Middle frontal gyrus (tissue), 1 donor: ENCODE results near the gene PRKAR1B.

Experiments
- DNase-seq: peaks from one replicate; pipeline ENCODE4 v3.0.0-alpha.2; 2015; ENCODE audit warnings: low spot score; ENCODE audit errors: extremely low spot score

Gene PRKAR1B

DNA sequence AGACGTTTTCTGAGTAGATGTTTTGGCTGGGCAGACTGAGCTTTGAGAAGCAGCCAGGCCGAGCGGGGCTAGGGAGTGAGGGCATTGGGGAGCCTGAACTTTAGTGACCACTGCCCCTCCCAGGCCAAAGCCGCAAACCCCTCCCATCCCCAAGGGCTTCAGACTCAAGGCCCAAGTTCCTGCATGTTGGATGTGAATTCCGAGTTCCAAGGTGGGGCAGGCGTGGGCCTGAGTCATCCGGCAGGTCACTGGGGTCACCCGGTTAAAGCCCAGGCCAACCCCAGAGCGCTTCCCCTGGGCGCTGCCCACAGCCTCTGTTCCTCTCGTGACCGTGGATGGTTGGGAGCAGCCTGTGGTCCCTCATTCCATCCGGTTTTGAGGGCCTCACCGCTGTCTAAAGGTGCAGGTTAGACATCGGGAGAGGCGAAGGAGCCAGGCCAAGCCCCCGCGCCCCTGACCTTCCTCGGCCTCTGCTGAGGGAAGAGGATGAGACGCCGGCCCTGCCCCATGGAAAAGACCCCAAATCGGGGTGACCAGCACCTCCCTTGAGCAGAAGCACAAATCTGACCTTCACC lies 200.5 kb downstream of the PRKAR1B start:
- DNase-seq = no peak

DNA sequence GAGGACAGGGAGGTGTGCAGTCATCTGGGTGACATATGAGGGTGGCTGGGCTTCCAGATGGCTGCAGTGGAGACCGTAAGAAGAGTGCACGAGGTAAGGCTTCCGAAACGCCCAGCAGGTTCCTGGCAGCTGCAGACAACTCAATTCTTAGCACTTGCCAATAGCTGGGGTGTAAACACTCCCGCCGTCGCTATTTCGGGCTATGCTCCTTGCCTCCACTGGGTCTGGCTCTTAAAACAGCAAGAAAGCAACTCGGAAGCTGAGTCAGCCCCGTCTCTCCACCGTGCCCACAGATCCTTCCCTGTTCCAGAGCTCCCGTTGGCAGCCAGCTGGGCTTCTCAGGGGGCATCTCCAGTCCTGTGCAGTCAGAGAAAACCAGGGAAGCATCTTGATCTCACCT lies 201.3 kb downstream of the PRKAR1B start:
- no peak for DNase-seq

DNA sequence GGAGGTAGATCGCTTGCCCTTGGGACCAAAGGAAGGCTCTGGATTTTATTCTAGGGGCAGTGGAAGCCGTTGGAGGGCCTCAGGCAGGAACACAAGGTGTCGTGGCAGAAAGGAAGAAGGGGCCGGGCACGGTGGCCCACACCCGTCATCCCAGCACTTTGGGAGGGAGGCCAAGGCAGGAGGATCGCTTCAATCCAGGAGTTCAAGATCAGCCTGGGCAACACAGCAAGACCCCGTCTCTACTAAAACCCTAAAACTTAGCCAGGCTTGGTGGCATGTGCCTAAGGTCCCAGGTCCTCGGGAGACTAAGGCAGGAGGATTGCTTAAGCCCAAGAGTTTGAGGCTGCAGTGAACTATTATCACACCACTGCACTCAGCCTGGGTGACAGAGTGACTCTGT lies 202.3 kb downstream of the PRKAR1B start:
- no peak for DNase-seq

DNA sequence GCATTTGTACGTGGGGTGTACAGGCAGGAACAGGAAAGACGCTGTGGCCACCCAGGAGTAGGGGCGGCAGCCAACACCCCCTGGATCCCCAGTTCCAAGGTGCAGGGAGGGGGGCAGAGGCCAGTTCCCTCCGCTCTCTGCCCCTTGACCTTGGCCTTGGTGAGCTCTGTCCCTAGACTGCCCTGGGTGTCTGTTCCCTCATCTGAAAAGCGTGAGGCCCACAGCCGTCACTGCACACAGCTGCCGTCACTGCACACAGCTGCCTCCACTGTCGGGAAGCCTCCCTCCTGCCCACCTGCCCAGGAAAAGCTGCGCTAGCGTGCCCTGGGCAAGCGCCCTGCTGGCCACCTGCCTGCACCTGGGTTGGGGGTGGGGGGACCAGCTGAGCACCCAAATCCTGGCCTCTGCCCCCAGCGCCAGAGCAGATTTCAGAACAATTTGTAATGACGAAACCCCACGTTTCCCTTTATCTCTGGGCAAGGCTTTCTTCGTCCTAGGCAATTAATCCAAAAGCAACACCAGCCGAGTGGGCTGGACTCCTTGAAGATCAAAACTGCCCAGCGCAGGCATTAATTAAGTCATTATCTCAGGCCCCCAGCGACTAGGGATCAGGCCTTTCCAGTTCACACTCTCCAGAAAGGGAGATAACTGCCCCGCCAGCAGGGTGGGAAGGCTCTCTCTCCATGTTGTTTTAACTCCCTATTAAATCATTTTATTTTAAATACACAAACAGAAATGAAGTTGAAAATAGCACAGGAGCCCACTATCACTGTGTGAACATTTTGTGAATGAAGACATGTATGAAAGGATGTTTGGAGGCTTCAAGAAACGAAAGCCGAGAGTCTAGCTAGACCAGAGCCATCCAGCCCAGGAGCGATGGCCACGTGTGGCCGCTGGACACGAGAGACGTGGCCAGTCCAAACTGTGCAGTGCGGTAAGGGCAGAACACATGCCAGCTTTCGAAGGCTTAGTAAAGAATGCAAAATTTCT lies 203.4 kb downstream of the PRKAR1B start:
- no peak for DNase-seq

DNA sequence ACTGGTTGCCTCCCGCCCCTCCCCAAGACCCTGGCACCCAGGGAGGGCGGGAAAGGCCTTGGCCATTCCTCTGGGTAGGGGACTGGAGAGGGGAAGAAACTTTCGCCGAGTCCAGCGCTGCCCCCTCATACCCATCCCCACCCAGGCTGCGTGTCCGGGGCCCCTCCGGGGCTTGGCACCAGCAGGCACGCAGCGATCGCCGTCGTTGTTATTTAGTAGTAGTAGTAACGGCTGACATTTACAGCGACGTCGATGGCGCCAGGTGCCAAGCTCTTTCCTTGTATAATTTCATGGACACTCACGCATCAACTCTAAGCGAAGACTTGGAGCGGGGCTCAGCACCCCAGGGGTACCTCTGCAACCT lies 204.1 kb downstream of the PRKAR1B start:
- no peak for DNase-seq

DNA sequence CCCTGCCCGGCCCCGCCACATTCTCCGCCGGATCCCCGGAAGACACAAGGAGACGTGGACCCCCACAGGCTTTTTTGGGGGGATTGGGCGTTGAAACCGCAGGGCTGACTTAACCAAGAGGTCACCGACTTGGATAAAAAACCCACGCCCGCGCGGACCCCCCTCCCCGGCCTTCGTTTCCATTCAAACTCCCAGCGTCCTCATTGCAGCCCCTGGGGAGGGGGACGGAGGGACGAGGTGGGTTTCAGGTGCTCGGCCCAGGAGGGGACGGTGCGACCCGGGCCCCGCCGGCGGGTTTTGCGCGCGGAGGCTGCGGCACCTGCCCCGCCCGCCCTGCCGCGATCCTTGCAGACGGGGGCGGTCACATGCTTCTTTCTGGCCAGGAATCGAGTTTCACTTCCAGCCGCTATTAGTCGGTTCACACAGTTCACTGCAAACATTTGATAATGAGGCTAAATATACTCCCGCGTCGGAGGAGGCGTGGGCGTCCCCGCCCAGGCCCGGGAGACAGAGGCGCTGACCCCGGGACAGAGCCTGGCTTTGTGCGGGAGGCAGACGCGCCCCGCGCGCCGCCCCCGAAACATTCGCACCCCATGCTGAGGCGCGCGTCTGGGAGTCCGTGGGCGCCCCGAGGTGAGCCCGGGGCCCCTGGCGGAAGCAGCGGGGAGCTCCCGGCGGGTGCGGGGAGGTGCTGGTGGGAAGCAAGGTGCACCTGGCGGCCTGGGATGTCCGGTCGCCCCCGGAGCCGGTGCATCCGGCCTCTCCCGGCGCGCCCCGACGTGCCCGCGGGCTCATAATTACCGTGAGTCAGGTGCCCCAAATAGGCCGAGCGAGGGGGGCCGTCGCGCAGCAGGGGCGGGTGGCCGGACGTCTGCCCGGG lies 204.8 kb downstream of the PRKAR1B start:
- no peak for DNase-seq

DNA sequence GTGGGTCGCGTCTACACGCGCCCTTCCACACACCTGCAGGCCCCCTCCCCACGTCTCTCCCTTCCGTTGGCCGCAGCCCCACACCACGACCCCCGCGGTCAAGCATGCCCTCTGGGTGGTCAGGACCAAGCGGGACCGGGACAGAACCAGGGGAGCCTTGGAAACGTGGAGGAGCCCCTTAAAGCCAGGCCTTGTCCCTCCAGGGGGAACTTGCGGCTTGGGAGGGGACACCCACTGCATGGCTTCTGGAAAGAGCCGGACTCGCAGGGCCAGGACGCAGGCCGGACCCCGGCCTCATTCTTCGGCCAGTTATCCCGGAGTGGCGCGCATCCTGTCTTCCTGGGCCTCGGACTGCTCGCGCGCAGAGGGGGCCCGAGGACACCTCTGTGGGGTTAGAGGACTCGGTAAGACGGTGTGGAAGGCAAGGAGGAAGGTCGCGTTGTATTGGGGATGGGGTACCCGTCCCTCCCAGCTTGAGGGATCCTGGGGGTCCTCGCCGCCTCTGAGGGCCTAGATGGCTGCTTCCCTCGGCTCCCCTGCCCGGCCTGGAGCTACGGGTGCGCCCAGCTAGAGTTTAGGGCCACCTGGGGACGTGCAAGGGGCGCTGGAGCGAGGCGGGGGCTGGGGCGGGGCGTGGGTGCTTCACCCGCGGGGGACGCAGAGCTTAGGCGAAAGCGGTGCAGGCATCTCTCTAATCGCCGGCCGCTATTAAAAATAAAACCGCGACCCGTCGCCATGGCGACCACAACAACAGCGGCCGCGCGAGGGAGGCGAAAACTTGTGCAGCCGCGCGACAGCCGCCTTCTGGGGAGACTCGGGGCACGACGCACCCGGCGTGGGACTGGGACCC lies 205.6 kb downstream of the PRKAR1B start:
- no peak for DNase-seq

DNA sequence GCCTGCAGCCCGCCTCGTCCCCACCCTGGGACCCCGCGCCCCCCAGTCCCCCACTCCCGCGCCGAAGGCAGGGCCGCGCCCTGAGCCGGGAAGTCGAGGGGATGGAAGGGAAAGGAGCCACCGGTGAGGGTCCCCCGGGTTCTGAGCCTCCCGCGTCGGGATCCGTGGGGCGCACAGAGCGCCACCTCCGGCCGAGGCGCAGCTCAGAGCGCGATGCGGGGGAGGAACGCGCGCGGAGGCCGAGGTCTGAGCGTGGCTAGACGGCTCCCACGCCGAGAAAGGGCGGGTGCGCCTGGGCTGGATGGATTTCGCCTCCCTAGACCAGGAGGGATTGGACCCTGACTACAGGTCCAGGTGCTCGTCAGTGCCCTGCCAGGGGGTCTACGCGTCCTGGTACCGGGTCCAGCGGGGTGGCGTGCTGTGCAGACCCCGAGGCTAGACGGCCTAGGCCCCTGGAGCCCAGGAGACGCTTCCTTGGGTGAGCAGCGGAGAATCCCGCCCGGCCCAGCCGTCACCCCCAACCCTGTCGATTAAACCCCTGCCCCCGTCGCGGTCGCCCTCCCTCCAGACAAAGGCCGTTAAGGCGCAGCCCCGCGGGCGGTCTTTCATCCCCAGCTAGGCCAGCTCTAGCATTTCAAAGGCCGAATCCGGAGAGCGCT lies 206.4 kb downstream of the PRKAR1B start:
- DNase-seq = no peak

DNA sequence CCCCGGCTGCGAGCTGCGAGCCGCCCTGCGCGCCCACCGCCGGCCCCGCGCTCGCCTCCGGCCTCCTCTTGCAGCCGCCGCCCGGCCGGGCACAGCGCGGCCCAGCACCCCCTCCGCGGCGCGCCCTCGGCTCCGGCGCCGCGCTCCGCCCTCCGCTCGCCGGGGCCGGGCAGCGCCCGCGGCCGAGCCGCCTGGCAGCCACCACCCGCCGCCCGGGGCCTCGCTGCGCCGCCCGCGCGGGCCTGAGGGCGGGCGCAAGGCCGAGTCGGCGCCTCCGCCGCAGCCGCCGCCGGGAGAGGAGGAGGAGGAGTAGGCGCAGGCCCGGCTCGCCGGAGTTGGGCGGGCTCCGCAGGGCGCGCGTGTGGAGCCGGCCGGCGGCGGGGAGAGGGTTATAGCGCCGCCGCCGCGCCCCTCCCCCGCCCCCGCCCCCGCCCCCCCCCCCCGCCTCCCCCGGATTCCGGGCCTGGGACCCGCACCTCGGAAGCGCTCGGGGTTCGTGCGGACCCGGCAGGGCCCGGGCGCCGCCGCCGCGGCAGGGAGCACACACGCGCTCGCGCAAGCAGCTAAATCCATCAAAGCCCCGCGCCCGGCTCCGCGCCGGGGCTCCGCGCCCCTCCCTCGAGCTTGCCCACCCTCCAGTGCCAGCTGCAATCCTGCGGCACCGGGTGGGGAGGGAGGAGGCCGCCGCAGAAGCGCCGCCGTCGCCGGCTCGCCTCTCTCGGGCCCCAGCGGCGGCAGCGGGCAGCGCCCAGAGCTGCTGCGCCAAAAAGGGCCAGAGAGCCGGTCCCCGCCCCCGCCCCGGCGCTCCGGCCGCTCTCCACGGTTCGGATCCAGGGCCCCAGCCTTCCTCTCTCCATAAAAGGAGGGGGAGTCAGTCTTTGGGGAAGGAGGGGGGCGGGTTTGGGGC lies 207.3 kb downstream of the PRKAR1B start, which contains the start of gene PDGFA:
PDGFA (minus strand) TSS at position 363 of the 907 bp plus-strand sequence. CDS start 845 bp downstream, outside the sequence.
- no peak for DNase-seq

DNA sequence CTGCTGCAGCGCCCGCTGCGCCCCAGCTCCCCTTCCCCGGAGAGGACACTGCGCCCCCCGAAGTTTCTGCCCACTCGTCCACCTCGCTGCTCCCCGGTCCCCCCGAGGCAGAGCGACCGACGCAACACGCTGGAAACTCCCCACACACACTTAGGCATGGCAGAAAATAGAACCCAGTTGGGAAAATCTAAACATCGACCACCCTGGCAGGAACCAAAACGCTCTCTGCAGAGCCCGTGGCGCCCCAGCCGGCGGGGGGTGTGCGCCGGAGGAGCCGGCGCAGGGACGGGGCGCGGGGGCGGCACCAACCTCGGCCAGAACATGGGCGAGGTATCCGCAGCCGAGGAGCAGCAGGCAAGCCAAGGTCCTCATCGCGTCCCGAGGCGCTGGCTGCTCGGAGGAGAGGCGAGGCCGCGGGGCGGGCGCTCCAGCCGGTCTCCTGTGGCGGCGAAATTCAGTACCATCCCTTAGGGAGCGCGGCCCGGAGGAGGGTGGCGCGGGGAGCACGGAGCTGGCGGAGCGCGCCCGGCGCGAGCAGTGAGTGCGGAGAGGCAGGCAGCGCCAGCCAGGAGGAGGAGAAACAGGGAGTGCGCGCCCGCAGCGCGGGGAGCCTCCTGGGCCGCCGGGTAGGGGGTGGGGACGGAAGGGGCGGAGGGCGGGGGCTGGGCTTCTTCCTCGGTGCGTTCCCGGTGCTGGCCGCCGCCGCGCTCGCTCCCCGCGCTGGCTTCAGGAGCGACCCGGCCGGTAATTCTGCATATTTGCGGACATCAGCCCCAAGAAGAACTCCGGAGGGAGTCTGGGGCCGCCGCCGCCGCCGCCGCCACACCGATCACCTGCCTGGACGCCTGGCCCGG lies 208.2 kb downstream of the PRKAR1B start:
- DNase-seq = peak; percentile 51

DNA sequence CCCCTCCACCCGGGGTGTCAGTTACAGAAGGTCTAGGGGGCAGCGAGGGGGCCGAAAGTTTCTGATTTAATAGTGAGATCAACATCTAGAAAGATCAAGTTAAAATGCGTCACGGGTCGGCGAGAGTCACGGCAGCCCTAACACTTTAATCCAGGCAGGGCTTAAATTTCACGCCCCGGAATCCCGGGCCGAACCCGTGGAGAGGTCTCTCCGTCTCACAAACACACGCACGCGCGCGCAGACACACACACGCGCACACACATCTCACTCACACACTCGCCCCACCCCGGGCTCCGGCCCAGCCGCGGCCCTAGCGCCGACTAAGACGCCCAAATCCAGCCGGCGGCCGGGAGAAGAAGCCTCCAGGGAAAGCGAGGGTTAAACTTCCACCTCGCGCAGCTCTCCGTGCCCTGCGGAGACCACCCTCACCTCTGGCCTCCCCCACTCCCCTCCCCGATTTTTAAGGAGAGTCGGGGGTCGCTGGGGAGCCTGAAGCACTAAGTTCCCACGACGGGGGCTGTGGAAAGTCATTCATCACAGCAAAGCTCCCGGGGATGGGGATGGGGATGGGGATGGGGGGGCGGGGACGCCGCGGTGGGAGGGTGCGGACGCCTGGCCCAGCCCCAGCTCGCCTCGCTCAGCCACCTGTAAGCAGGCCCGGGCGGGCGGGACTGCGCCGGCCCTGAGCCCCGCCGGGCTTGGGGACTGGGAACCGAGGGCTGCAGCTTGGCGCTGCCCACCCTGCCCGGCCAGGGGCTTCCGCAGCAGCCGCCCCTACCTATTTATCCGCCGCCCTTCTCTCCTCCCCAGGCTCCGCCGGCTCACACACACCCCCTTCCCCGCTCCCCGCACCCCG lies 209.1 kb downstream of the PRKAR1B start:
- peak; percentile 37 for DNase-seq

DNA sequence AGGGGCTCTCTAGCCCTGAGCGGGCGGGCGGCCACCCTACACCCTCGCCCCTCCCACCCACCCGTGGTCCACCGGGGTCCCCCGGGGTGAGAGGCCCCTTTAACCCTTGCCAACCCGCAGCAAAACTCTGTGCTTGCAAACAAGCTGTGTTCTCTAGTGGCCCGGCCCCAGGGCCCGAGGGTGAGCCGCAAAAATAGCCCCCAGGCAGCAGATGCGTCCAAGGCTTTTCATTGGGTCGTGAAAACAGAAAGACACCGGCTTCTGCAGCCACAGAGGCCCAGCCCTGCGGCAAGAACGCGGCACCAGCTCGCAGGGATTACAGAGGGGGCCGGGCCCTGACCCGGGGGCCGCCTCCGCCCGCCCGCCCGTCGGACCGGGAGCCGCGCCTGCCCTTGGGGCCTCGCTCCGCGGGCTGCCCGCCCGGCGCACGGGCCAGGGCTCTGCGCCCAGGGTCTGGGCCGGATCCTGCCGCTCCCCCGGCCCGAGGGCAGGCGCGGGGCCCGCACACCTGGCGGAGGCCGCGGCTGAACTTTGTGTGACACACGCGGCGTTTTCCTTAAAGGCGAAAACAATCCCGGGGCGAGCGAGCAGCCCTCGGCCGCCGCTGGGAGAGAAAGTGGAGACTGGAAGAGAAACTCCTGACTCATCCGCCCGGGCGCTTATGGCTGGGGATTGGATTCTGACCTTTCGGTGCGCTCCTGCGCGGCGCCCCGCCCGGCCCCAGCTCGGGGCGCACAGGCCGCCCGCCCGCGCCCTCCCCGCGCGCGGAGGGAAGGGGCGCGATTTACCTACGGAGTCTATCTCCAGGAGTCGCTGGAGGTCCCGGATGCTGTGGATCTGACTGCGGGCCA lies 210.2 kb downstream of the PRKAR1B start:
- no peak for DNase-seq

DNA sequence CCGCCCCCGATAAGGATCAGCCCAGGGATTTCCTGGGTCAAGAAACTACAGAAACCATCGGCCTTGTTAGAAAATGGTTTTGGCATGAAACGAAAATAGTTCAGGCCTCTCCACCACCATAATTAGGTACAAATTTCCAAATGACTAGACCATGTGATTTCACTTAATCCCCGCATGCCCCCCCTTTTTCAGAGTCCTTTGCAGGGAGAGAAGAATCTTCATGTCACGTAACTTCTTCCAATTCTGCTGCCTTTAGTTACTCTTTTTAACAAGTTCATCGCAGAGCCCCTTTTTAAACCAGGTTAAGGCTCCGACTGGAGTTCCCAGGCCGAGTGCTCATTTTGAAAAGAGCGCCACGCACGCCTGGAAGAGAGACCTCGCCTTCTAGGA lies 210.9 kb downstream of the PRKAR1B start:
- no peak for DNase-seq

DNA sequence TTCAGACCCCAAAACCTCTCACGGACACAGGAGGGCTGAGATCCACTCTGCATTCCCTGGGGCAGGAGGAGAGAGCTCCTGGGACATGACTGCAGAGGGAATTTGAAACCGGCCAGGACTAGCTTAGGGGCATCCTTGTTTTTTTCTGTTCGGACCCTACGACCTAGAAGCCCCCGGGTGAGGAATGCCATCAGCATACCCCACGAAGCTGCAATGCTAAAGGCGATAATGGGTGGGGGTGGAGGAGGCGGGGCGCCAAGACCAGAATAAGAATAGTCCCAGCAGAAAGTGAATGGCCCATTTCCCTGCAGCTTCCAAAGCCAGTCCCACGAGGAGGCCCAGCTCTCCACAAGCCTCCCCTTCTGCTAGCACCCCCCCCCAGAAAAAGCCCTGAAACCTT lies 211.5 kb downstream of the PRKAR1B start:
- no peak for DNase-seq

DNA sequence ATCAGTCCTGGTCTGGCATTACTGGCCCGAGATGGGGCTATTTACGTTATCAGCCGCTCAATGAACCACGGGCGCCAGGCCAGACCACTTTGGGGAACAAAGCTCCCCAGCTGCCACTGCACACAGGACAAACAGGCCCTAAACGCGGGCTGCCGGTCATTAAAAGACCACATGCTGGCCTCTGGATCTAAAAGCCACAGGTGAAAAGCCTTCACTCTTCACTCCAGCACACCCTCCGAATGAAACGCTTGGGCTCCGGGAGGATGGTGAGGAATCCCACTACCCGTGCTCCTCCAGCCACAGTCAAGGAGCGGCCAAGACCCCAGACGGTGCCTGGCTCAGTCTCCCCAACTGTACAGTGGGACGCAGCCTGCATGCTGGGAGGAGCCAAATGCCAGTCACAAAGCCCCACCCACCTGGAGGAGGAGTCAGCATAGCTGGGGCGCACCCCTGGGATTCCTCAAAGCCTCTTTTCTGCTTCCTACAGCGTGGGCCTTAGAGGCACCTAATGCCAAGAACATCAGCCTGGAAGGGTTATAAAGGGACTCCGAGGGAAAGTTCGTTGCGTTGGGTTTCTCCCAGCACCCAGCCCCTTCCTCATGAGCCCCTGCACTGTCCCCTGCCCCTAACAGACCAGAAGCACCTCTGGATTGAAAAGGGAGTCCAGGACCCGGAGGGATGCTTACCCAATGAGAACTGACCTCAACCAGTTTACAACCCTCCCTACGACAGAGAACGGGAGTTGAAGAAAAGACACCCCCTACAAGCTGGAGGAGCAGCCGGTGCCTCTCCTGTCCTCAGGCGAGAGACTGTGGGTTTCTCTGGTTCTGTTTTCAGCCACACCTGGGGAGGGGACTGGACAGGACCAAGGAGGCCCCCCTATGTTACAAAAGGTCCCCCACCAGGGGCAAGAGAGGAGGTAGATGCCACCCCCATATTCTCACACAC lies 212.2 kb downstream of the PRKAR1B start:
- DNase-seq = peak; percentile 34
